ENCODE measurements around the gene CST7.

Gene CST7

DNA sequence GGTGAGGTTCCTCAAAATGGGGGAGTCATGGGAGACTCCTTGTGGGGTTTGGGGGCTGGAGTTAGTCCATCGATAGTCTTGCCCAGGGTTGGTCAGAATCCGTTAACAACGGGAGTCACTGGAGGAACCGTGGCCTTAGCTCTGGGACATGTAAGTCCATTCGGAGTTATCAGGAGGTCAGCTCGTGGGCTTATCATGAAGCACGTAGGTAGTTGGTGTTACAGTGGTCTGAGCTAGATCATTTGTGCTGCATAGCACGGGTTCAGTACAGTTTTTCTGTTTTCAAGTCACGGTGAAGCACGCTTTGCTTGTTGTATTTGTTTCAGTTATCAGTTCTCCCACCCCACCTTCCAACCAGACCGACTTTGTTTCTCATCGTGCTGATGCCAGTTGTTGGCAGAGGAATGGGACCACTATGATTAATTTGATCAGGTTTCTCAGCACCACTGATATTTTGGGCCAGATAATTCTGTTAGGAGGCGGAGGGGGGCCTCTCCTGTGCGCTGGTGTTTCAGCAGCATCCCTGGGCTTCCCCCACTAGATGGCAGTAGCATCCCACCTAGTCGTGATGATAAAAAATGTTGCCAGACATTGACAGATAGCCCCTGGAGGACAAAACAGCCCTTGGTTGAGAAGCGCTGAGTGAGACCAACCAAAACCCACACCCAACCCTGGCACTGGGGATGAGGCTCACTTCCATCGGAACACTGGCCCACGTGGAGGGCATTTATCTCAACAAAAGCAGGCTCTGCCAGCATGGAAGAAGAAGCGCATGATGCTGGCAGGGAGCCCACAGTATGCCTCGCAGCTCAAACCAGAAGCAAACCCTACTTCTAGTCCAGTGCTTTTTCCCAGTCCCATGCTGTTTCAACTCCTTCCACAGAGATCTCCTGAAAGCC lies 45.6 kb downstream of the CST7 start:
- Histone ChIP-seq H3K36me3 (ENCODE audit: insufficient read depth, low read length) (no peaks in the 10 kb centered on the region), H3K9me3 (ENCODE audit: insufficient read depth, low read depth, low read length) (no peaks in the 10 kb centered on the region), H3K27me3 (ENCODE audit: insufficient read depth, low read length, poor library complexity, severe bottlenecking) (no peaks in the 10 kb centered on the region), H4K20me1 (ENCODE audit: insufficient read depth, low read length, poor library complexity, severe bottlenecking) (peaks cover 22% of the 10 kb centered on the region), H3K9me2 (replicated peaks; ENCODE audit: low read depth, low read length) (no peaks in the 10 kb centered on the region), H2AFZ (ENCODE audit: low read length) (no peak overlapping the region), H3K79me2 (ENCODE audit: insufficient read depth, low read length) (peaks cover 28% of the 10 kb centered on the region), H3K4me1 (ENCODE audit: insufficient read depth, low read length, poor library complexity, severe bottlenecking) (peaks cover 43% of the 10 kb centered on the region), H3F3A (ENCODE audit: low read depth) (no peaks in the 10 kb centered on the region), H3K4me2 (ENCODE audit: low read depth, low read length, poor library complexity, severe bottlenecking) (no peak overlapping the region), H3K9ac (ENCODE audit: low read depth, low read length, poor library complexity, severe bottlenecking) (no peak overlapping the region), H3K4me3 (ENCODE audit: low read length, poor library complexity, severe bottlenecking) (no peak overlapping the region)
- TF ChIP-seq, protein P1, sequence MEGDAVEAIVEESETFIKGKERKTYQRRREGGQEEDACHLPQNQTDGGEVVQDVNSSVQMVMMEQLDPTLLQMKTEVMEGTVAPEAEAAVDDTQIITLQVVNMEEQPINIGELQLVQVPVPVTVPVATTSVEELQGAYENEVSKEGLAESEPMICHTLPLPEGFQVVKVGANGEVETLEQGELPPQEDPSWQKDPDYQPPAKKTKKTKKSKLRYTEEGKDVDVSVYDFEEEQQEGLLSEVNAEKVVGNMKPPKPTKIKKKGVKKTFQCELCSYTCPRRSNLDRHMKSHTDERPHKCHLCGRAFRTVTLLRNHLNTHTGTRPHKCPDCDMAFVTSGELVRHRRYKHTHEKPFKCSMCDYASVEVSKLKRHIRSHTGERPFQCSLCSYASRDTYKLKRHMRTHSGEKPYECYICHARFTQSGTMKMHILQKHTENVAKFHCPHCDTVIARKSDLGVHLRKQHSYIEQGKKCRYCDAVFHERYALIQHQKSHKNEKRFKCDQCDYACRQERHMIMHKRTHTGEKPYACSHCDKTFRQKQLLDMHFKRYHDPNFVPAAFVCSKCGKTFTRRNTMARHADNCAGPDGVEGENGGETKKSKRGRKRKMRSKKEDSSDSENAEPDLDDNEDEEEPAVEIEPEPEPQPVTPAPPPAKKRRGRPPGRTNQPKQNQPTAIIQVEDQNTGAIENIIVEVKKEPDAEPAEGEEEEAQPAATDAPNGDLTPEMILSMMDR (conservative IDR thresholded peaks at IDR 0.05; ENCODE audit: low read length) = peak; percentile 94
- TF ChIP-seq EZH2phosphoT487 (IDR thresholded peaks at IDR 0.05; ENCODE audit: borderline replicate concordance) = no peak

DNA sequence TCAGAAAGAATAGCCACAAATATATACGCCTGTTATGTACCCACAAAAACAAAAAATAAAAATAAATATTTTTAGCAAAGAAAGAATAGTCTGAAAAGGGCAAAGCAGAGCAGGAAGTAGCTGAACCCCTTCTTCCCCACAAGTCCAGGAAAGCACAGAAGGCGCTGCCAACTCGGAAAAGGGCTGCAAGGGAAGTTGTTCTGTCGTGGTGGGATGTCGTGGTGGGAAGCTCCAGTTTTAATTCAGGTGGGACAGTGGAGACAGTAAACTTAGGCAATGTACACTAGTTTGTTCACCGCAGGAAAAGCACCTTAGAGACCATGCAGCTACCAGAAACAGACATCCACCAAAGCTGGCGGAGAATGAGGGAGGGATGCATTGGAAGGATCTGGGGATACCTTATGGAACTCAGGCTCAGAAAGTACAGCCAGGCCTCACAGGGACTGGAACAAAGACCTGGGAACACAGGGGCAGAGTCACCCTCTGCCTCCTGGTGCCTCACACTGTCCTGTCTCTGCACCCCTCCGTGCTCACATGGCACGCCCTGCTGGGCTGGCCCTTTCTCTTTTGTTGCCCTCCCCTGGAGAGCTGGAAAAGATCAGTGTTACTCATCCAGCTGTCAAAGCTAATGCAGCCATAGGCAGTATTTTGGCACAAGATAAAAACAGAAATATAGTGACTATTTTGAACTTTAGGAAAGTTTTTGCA lies 46.8 kb downstream of the CST7 start:
- Histone ChIP-seq H3F3A (ENCODE audit: low read depth) (no peaks in the 10 kb centered on the region), H3K4me3 (ENCODE audit: low read length, poor library complexity, severe bottlenecking) (no peak overlapping the region), H3K27me3 (ENCODE audit: insufficient read depth, low read length, poor library complexity, severe bottlenecking) (no peaks in the 10 kb centered on the region), H3K9ac (ENCODE audit: low read depth, low read length, poor library complexity, severe bottlenecking) (no peak overlapping the region), H3K9me2 (replicated peaks; ENCODE audit: low read depth, low read length) (no peaks in the 10 kb centered on the region), H3K4me1 (ENCODE audit: insufficient read depth, low read length, poor library complexity, severe bottlenecking) (peaks cover 35% of the 10 kb centered on the region), H3K79me2 (ENCODE audit: insufficient read depth, low read length) (peaks cover 16% of the 10 kb centered on the region), H3K4me2 (ENCODE audit: low read depth, low read length, poor library complexity, severe bottlenecking) (peak overlapping the region; percentile 9), H4K20me1 (ENCODE audit: insufficient read depth, low read length, poor library complexity, severe bottlenecking) (peaks cover 11% of the 10 kb centered on the region), H3K36me3 (ENCODE audit: insufficient read depth, low read length) (no peaks in the 10 kb centered on the region), H3K9me3 (ENCODE audit: insufficient read depth, low read depth, low read length) (no peaks in the 10 kb centered on the region), H2AFZ (ENCODE audit: low read length) (no peak overlapping the region)
- TF ChIP-seq, protein P1 (conservative IDR thresholded peaks at IDR 0.05; ENCODE audit: low read length) = no peak
- no peak for TF ChIP-seq EZH2phosphoT487 (IDR thresholded peaks at IDR 0.05; ENCODE audit: borderline replicate concordance)

DNA sequence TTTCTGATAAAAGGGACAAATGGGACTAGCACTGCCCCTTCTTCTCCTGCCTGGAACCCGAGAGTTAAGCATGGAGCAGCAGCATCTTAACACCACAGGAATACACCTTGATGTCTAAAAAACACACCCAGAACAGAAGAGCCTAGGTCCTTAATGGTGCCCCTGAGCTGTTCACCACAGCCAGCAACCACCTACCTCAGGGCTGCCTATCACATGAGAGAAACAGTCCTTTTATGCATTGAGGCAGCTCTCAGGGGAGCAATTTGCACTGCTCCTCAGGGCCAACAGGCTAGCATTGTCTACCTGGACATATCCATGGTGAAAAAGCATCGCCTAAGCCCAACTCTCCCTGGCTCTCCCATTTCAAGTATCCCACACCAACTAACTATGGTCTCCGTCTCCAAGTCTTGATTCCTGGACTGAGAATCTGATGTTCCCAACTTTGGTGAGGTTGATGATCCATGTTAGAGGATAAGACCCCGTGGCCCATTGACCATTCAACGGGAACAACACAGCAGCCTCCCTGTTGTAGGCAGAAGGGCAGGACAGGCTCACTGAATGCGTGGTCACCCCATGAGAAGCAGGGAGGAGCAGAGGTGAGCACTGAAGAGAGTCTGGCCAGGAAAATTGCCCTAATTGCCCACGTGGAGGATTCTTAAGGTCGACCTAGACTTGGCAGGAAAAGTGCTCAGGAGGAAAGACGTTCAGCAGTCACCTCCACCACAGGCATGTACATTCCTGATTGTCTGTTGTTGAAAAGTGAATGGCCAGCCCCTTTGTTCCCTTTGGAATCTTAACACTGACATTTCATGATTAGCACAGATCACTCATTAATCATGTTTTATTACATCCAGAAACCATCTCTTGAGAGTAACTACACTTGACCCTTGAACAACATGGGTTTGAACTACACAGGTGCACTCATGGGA lies 47.6 kb downstream of the CST7 start:
- no peaks in the 10 kb centered on the region for H3F3A ChIP-seq (ENCODE audit: low read depth)
- no peak overlapping the region for H3K4me3 ChIP-seq (ENCODE audit: low read length, poor library complexity, severe bottlenecking)
- H3K36me3 ChIP-seq (ENCODE audit: insufficient read depth, low read length) = no peaks in the 10 kb centered on the region
- peaks cover 8% of the 10 kb centered on the region for H3K79me2 ChIP-seq (ENCODE audit: insufficient read depth, low read length)
- H4K20me1 ChIP-seq (ENCODE audit: insufficient read depth, low read length, poor library complexity, severe bottlenecking) = peaks cover 4% of the 10 kb centered on the region
- peaks cover 27% of the 10 kb centered on the region for H3K4me1 ChIP-seq (ENCODE audit: insufficient read depth, low read length, poor library complexity, severe bottlenecking)
- H3K9ac ChIP-seq (ENCODE audit: low read depth, low read length, poor library complexity, severe bottlenecking) = no peak overlapping the region
- no peaks in the 10 kb centered on the region for H3K9me3 ChIP-seq (ENCODE audit: insufficient read depth, low read depth, low read length)
- no peaks in the 10 kb centered on the region for H3K27me3 ChIP-seq (ENCODE audit: insufficient read depth, low read length, poor library complexity, severe bottlenecking)
- H3K9me2 ChIP-seq (replicated peaks; ENCODE audit: low read depth, low read length) = no peaks in the 10 kb centered on the region
- H3K4me2 ChIP-seq (ENCODE audit: low read depth, low read length, poor library complexity, severe bottlenecking) = peak overlapping the region; percentile 9
- TF ChIP-seq, protein P1 (conservative IDR thresholded peaks at IDR 0.05; ENCODE audit: low read length) = no peak
- no peak for TF ChIP-seq EZH2phosphoT487 (IDR thresholded peaks at IDR 0.05; ENCODE audit: borderline replicate concordance)
- H2AFZ ChIP-seq (ENCODE audit: low read length) = no peak overlapping the region
